Mesangial cell (primary cell): ENCODE measurements around the gene TMEM106C. TPM values are rescaled to one million over a fixed set of nuclear protein-coding genes. Genes with fewer than 3 reads are reported as not detected.

Experiments
- total RNA-seq: library from RNA; depleted of rRNA; stranded (reverse); fragments of >200 nt; gene quantifications from 2 replicates; pipeline ENCODE4 v1.2.3, GENCODE V29; 2015

TMEM106C gene
- total RNA-seq, result 70.7 and 135 TPM in 2 replicates

GRCh38 chr12:47963340-47964040, at the start of gene TMEM106C:
Gene TMEM106C (plus strand): TSS chr12:47963596. CDS start chr12:47964237, 641 bp downstream.

GRCh38 chr12:48004053-48004941, 40.9 kb downstream of the TMEM106C start, which contains the start of gene COL2A1:
Gene COL2A1 (minus strand): TSS chr12:48004476. CDS start chr12:48004321, 155 bp downstream.

Other genes with a start within 250 kb of the TMEM106C start
- not detected in 2 replicates for gene ENDOU, start 238.1 kb upstream of the TMEM106C start, total RNA-seq
- gene RAPGEF3, start 204.7 kb upstream of the TMEM106C start, total RNA-seq, result 2.1 and 16.1 TPM in 2 replicates
- gene SLC48A1, start 190.4 kb upstream of the TMEM106C start, total RNA-seq, result 5.2 and 26.1 TPM in 2 replicates
- gene HDAC7, start 143.7 kb upstream of the TMEM106C start, total RNA-seq, result 65.0 and 83.5 TPM in 2 replicates
- gene VDR, start 58.6 kb upstream of the TMEM106C start, total RNA-seq, result 1.3 and 1.6 TPM in 2 replicates
- gene COL2A1, start 40.9 kb downstream of the TMEM106C start, total RNA-seq, result 0.49 and 0.51 TPM in 2 replicates
- gene SENP1, start 142.5 kb downstream of the TMEM106C start, total RNA-seq, result 11.0 and 11.9 TPM in 2 replicates
- gene PFKM, start 155.8 kb downstream of the TMEM106C start, total RNA-seq, result 41.9 and 44.0 TPM in 2 replicates
- gene ASB8, start 193.9 kb downstream of the TMEM106C start, total RNA-seq, result 15.5 and 16.5 TPM in 2 replicates
- gene CCDC184, start 220.0 kb downstream of the TMEM106C start, total RNA-seq, result 0.25 and 0.33 TPM in 2 replicates
- gene OR10AD1, start 239.7 kb downstream of the TMEM106C start, total RNA-seq, result not detected in 2 replicates